ENCODE results near the gene HASPIN.
"Not testable (repeated sequence)": the region's sequence is repeated elsewhere in the genome, so short reads cannot be mapped to it uniquely, and the experiment has no call there.

The HASPIN gene

GRCh38 chr17:3695129-3695722 is 28.5 kb upstream of the HASPIN start:
- no peak overlapping the region for H3K27ac ChIP-seq
- DNase-seq (ENCODE audit: low read depth, low spot score), result no peak

- H3K27ac ChIP-seq, result no peak within 1 kb of the TSS
- DNase-seq (ENCODE audit: low read depth, low spot score), result no peak
These were observed 27.8 kb upstream of the HASPIN start, which contains the start of gene P2RX5 for GRCh38 chr17:3695723-3696411. P2RX5 (minus strand) TSS chr17:3696155; CDS start chr17:3696005, 150 bp downstream.

GRCh38 chr17:3697103-3697476 is 26.6 kb upstream of the HASPIN start:
- H3K27ac ChIP-seq, result no peak overlapping the region
- no peak for DNase-seq (ENCODE audit: low read depth, low spot score)

GRCh38 chr17:3698139-3698538 is 25.6 kb upstream of the HASPIN start:
- DNase-seq (ENCODE audit: low read depth, low spot score), result no peak
- H3K27ac ChIP-seq, result no peak overlapping the region

GRCh38 chr17:3699951-3700350 is 23.8 kb upstream of the HASPIN start:
- H3K27ac ChIP-seq, result no peak overlapping the region
- no peak for DNase-seq (ENCODE audit: low read depth, low spot score)

- not testable (repeated sequence) for DNase-seq (ENCODE audit: low read depth, low spot score); H3K27ac ChIP-seq
These were observed 21.6 kb upstream of the HASPIN start for GRCh38 chr17:3702041-3702539.

GRCh38 chr17:3704931-3705717 is 18.6 kb upstream of the HASPIN start:
- no peak for DNase-seq (ENCODE audit: low read depth, low spot score)
- no peak overlapping the region for H3K27ac ChIP-seq

GRCh38 chr17:3705718-3705984 is 18.1 kb upstream of the HASPIN start:
- H3K27ac ChIP-seq; DNase-seq (ENCODE audit: low read depth, low spot score): not testable (repeated sequence)

GRCh38 chr17:3708366-3708765 is 15.3 kb upstream of the HASPIN start:
- no peak for DNase-seq (ENCODE audit: low read depth, low spot score)
- no peak overlapping the region for H3K27ac ChIP-seq

- no peak for DNase-seq (ENCODE audit: low read depth, low spot score)
- H3K27ac ChIP-seq, result no peak overlapping the region
These were observed 12.7 kb upstream of the HASPIN start for GRCh38 chr17:3710951-3711383.

GRCh38 chr17:3712811-3713463 is 10.8 kb upstream of the HASPIN start:
- H3K27ac ChIP-seq, result no peak overlapping the region
- no peak for DNase-seq (ENCODE audit: low read depth, low spot score)

- no peak for DNase-seq (ENCODE audit: low read depth, low spot score)
- no peak overlapping the region for H3K27ac ChIP-seq
These were observed 8.4 kb upstream of the HASPIN start for GRCh38 chr17:3715296-3715695.

- no peak for DNase-seq (ENCODE audit: low read depth, low spot score)
- no peak overlapping the region for H3K27ac ChIP-seq
These were observed 5.5 kb upstream of the HASPIN start for GRCh38 chr17:3718201-3718600.

GRCh38 chr17:3719265-3719664 is 4.4 kb upstream of the HASPIN start:
- DNase-seq (ENCODE audit: low read depth, low spot score), result no peak
- peak overlapping the region; percentile 76 for H3K27ac ChIP-seq

- DNase-seq (ENCODE audit: low read depth, low spot score), result no peak
- peak overlapping the region; percentile 61 for H3K27ac ChIP-seq
These were observed 987 bp upstream of the HASPIN start for GRCh38 chr17:3722716-3723115.

GRCh38 chr17:3723188-3723555 is 531 bp upstream of the HASPIN start:
- peak overlapping the region; percentile 61 for H3K27ac ChIP-seq
- DNase-seq (ENCODE audit: low read depth, low spot score), result no peak

- no peak for DNase-seq (ENCODE audit: low read depth, low spot score)
- H3K27ac ChIP-seq, result no peak overlapping the region
These were observed 825 bp downstream of the HASPIN start for GRCh38 chr17:3724378-3725077.

- no peak for DNase-seq (ENCODE audit: low read depth, low spot score)
- no peak overlapping the region for H3K27ac ChIP-seq
These were observed 3.3 kb downstream of the HASPIN start for GRCh38 chr17:3727041-3727440.

GRCh38 chr17:3728099-3728498 is 4.4 kb downstream of the HASPIN start:
- not testable (repeated sequence) for DNase-seq (ENCODE audit: low read depth, low spot score); H3K27ac ChIP-seq

GRCh38 chr17:3729881-3730280 is 6.2 kb downstream of the HASPIN start:
- no peak overlapping the region for H3K27ac ChIP-seq
- no peak for DNase-seq (ENCODE audit: low read depth, low spot score)

Data from epithelial cell of prostate (primary cell).